K562 (cell line): ENCODE data around the gene TMEM266. TPM values are rescaled to one million over a fixed set of nuclear protein-coding genes. Genes with fewer than 3 reads are reported as not detected.

Source experiments
- ATAC-seq: fragments of 200-7000 bp; cut with Tn5 transposase; 3 replicates; pipeline ENCODE4 v1.9.1; 2020; ENCODE audit warnings: moderate library complexity
- BruUV-seq: library from RNA; stranded (reverse); fragments of 400-500 nt; replicated peaks from 2 replicates; lab custom pipeline; 2021; lab: Mats Ljungman, UMichigan
- CTCF ChIA-PET: fragments of 300-600 bp; formaldehyde crosslinking; extraction: SDS; loops from one replicate; lab custom pipeline; 2021; ENCODE audit warnings: low intra/inter-chr PET ratio; lab: Yijun Ruan, JAX
- POLR2A ChIA-PET: fragments of 300-600, 350-650 bp; sonication (Branson Sonifier 250); formaldehyde crosslinking; extraction: SDS; loops from one replicate; lab custom pipeline; 2021; ENCODE audit warnings: antibody characterized with exemption, inconsistent platforms; lab: Yijun Ruan, JAX
- DNase-seq, 4 experiments: peaks; one replicate each; pipeline versions ENCODE4 v3.0.0 to v3.0.0-alpha.2; 2011 to 2018; ENCODE audit warnings: low spot score in 3 of 4, mixed read lengths in 3 of 4; ENCODE audit errors: extremely low read depth in 1 of 4
- FAIRE-seq: peaks from 2 replicates; lab custom pipeline; 2011; peaks lifted over from hg19 to GRCh38; lab: Jason Lieb, UNC
- H2AFZ ChIP-seq: 2 replicates; pipeline ENCODE4 v1.6.0; 2011; ENCODE audit warnings: low read depth, low read length, control low read depth, inconsistent platforms
- H3K27ac ChIP-seq: fragments of 200-600 bp; 3 replicates; pipeline ENCODE4 v1.8.0; 2011; ENCODE audit warnings: low read depth, mild to moderate bottlenecking, control low read depth, inconsistent platforms, low read length, moderate library complexity, mixed read lengths; ENCODE audit errors: extremely low read depth
- H3K27me3 ChIP-seq, 2 experiments: fragments of 300-600 bp in 1 of 2; 2 replicates in 1 of 2; 3 replicates in 1 of 2; pipeline versions ENCODE4 v1.6.0 to v1.8.0; 2011; ENCODE audit warnings: inconsistent platforms in 2 of 2, low read length in 2 of 2, mild to moderate bottlenecking in 1 of 2, mixed read lengths in 1 of 2, moderate library complexity in 1 of 2; ENCODE audit not compliant: control insufficient read depth in 2 of 2, insufficient read depth in 2 of 2
- H3K36me3 ChIP-seq: fragments of 300-600 bp; 3 replicates; pipeline ENCODE4 v1.8.0; 2011; ENCODE audit warnings: mild to moderate bottlenecking, low read length, inconsistent platforms; ENCODE audit not compliant: control insufficient read depth, insufficient read depth
- H3K4me1 ChIP-seq, 2 experiments: fragments of 200-600 bp in 1 of 2; replicated peaks in 1 of 2; 2 replicates in 1 of 2; 3 replicates in 1 of 2; pipeline versions ENCODE4 v1.5.1 to v1.8.0; 2011; ENCODE audit warnings: inconsistent platforms in 2 of 2, low read length in 2 of 2, mild to moderate bottlenecking in 1 of 2, mixed read lengths in 1 of 2, moderate library complexity in 1 of 2; ENCODE audit not compliant: control insufficient read depth in 2 of 2, insufficient read depth in 2 of 2
- H3K4me2 ChIP-seq: 2 replicates; pipeline ENCODE4 v1.6.1; 2011; ENCODE audit warnings: low read length, control low read depth, inconsistent platforms, mixed read lengths; ENCODE audit not compliant: insufficient read depth
- H3K4me3 ChIP-seq: fragments of 200-600 bp; sonication (generic), shearing (Covaris generic); 2 replicates; pipeline ENCODE4 v1.5.1; 2016; ENCODE audit warnings: control low read depth, inconsistent platforms
- H3K79me2 ChIP-seq: fragments of 200-600 bp; 3 replicates; pipeline ENCODE4 v1.8.0; 2011; ENCODE audit warnings: low read length, inconsistent platforms; ENCODE audit not compliant: control insufficient read depth, insufficient read depth
- H3K9ac ChIP-seq, 2 experiments: 2 replicates each; pipeline versions ENCODE4 v1.6.0 to v1.6.1; 2011; ENCODE audit warnings: low read depth in 2 of 2, low read length in 2 of 2, control low read depth in 1 of 2, inconsistent platforms in 1 of 2, mild to moderate bottlenecking in 1 of 2, mixed read lengths in 1 of 2; ENCODE audit not compliant: insufficient read depth in 1 of 2
- H3K9me1 ChIP-seq: one replicate; pipeline ENCODE4 v1.6.0; 2011; ENCODE audit warnings: inconsistent platforms, mild to moderate bottlenecking, low read length, moderate library complexity; ENCODE audit not compliant: control insufficient read depth, insufficient read depth
- H3K9me3 ChIP-seq: replicated peaks from 2 replicates; pipeline ENCODE4 v1.5.1; 2011; ENCODE audit warnings: low read depth, low read length, inconsistent platforms; ENCODE audit not compliant: control insufficient read depth, insufficient read depth
- H4K20me1 ChIP-seq: replicated peaks from 2 replicates; pipeline ENCODE4 v1.6.1; 2011; ENCODE audit warnings: low read length, inconsistent platforms, mixed read lengths; ENCODE audit not compliant: control insufficient read depth, insufficient read depth
- CBFA2T2 ChIP-seq: fragments of 450-650 bp; conservative IDR thresholded peaks from 2 replicates; pipeline ENCODE4 v1.6.1; 2017; ENCODE audit warnings: mild to moderate bottlenecking
- CBFA2T3 ChIP-seq: fragments of 450-650 bp; IDR thresholded peaks from 2 replicates; pipeline ENCODE4 v1.6.1; 2017
- CC2D1A ChIP-seq: fragments of 450-650 bp; IDR thresholded peaks from 2 replicates; pipeline ENCODE4 v1.6.1; 2017; ENCODE audit warnings: mild to moderate bottlenecking
- DPF2 ChIP-seq: fragments of 450-650 bp; IDR thresholded peaks from 2 replicates; pipeline ENCODE4 v1.6.1; 2016
- ERF ChIP-seq: fragments of 450-650 bp; formaldehyde crosslinking; IDR thresholded peaks from 2 replicates; pipeline ENCODE4 v1.4.0; 2020; ENCODE audit warnings: mild to moderate bottlenecking, mixed read lengths
- ESRRB ChIP-seq: fragments of 250-450 bp; sonication (Bioruptor Pico); IDR thresholded peaks from 2 replicates; pipeline ENCODE4 v1.5.0; 2020; ENCODE audit warnings: mild to moderate bottlenecking, moderate library complexity, borderline replicate concordance
- NR3C1 ChIP-seq: sonication (generic); formaldehyde crosslinking; IDR thresholded peaks from 2 replicates; pipeline ENCODE4 v1.8.1; 2022; ENCODE audit warnings: missing genetic modification reagents
- SMAD1 ChIP-seq: fragments of 150-350 bp; IDR thresholded peaks from 2 replicates; pipeline ENCODE4 v1.6.1; 2014; ENCODE audit warnings: low read length, low read depth; ENCODE audit not compliant: partially characterized antibody
- TAF15 ChIP-seq: fragments of 200-400 bp; formaldehyde crosslinking; IDR thresholded peaks from 2 replicates; pipeline ENCODE4 v1.6.1; 2017; ENCODE audit warnings: mild to moderate bottlenecking, low read depth, low read length, moderate library complexity
- TRIM28 ChIP-seq: fragments of 450-650 bp; IDR thresholded peaks from 2 replicates; pipeline ENCODE4 v1.6.1; 2017
- ZNF184 ChIP-seq: sonication (generic); formaldehyde crosslinking; IDR thresholded peaks from 2 replicates; pipeline ENCODE4 v1.5.0; 2020; ENCODE audit warnings: missing genetic modification reagents
- ZNF23 ChIP-seq: fragments of 250-450 bp; sonication (Bioruptor Pico); IDR thresholded peaks from 2 replicates; pipeline ENCODE4 v1.4.0; 2020; ENCODE audit warnings: mild to moderate bottlenecking
- ZNF431 ChIP-seq: sonication (generic); formaldehyde crosslinking; IDR thresholded peaks from 2 replicates; pipeline ENCODE4 v1.8.0; 2022; ENCODE audit warnings: mild to moderate bottlenecking, missing genetic modification reagents
- WGBS: fragments of 100-300 bp; shearing (Covaris generic); methylation state at CpG from one replicate; pipeline ENCODE4 v1.1.6; 2016; ENCODE audit warnings: low coverage, mixed read lengths; ENCODE audit not compliant: insufficient coverage; ENCODE audit errors: missing lambda C conversion rate; 5-methylcytosine and 5-hydroxymethylcytosine counted together
- in situ Hi-C: fragments of 300-500 bp; cut with MboI; formaldehyde crosslinking; loops from 4 replicates; pipeline ENCODE4 v1.15.0; 2018; ENCODE audit warnings: inconsistent platforms, mixed read lengths
- intact Hi-C: fragments of 100-400 bp; cut with micrococcal nuclease; formaldehyde crosslinking; loops from 2 replicates; pipeline ENCODE4 v1.14.2; 2022
- polyA plus RNA-seq, 8 experiments: library from polyadenylated mRNA; depleted of rRNA in 4 of 8; stranded (reverse) in 5 of 8; unstranded in 3 of 8; fragments of >200 nt; fragmentation: Nextera tagmentation in 2 of 8; fragmentation: Illumina TruSeq in 1 of 8; extraction: Ambion mirVana in 2 of 8; extraction: Trizol in 1 of 8; gene quantifications; 2 replicates each; pipeline versions ENCODE4 v1.2.1 to v1.2.3, GENCODE V29; 2011 to 2014; ENCODE audit warnings: inconsistent platforms in 1 of 8, missing spikeins in 1 of 8
- total RNA-seq, 7 experiments: library from RNA; depleted of rRNA in 6 of 7; stranded (reverse); fragments of >200 nt in 6 of 7; fragmentation: Illumina TruSeq in 2 of 7; extraction: Trizol in 2 of 7; gene quantifications; 2 replicates each; pipeline versions ENCODE4 v1.2.1 to v1.2.3, GENCODE V29; 2011 to 2021; ENCODE audit warnings: low replicate concordance in 1 of 7
- TF ChIP-seq, protein P1 (sequence below): fragments of 450-650 bp; formaldehyde crosslinking; IDR thresholded peaks from 2 replicates; pipeline ENCODE4 v1.4.0; 2020; ENCODE audit warnings: mild to moderate bottlenecking, moderate library complexity
- TF ChIP-seq, protein P2 (sequence below): fragments of 250-450 bp; sonication (Bioruptor Pico); IDR thresholded peaks from 2 replicates; pipeline ENCODE4 v1.4.0; 2020
- TF ChIP-seq, protein P3 (sequence below): sonication (generic); formaldehyde crosslinking; IDR thresholded peaks from 2 replicates; pipeline ENCODE4 v1.8.0; 2022; ENCODE audit warnings: mild to moderate bottlenecking, missing genetic modification reagents

TMEM266 gene
- total and polyA plus RNA-seq, 9 of the 15 experiments (the other 6 are each of a cell fraction or from before 2014, with no cell fraction given) = not detected

DNA sequence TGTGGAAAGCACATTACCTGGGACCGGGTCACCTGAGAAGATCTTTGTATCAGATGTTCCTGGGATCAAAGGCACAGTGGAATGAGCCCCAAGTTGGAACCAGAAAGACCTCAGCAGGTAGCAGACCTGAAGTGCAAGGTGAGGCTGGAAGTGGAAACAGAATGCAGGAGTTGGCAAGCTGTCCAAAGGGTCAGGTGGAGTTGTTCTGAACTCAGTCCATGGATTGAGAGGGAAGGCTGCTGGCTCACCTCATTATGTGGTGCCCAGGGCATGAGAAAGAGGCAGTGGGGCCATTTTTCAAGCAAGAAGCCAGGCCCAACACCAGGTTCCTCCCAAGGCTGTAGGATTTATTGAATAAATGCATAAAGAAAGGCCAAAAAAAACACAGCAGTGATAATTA is 49.3 kb downstream of the TMEM266 start:
- in situ Hi-C loops = no loop called here
- no peak for ATAC-seq
- BruUV-seq = no TSS peak
- 0% methylated on average over 1 of the region's 1 CpG for WGBS
- TF ChIP-seq ESRRB = no peak
- TF ChIP-seq DPF2 = no peak
- TF ChIP-seq, protein P1, sequence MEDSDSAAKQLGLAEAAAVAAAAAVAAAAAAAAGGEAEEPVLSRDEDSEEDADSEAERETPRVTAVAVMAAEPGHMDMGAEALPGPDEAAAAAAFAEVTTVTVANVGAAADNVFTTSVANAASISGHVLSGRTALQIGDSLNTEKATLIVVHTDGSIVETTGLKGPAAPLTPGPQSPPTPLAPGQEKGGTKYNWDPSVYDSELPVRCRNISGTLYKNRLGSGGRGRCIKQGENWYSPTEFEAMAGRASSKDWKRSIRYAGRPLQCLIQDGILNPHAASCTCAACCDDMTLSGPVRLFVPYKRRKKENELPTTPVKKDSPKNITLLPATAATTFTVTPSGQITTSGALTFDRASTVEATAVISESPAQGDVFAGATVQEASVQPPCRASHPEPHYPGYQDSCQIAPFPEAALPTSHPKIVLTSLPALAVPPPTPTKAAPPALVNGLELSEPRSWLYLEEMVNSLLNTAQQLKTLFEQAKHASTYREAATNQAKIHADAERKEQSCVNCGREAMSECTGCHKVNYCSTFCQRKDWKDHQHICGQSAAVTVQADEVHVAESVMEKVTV = no peak
- TF ChIP-seq, protein P2, sequence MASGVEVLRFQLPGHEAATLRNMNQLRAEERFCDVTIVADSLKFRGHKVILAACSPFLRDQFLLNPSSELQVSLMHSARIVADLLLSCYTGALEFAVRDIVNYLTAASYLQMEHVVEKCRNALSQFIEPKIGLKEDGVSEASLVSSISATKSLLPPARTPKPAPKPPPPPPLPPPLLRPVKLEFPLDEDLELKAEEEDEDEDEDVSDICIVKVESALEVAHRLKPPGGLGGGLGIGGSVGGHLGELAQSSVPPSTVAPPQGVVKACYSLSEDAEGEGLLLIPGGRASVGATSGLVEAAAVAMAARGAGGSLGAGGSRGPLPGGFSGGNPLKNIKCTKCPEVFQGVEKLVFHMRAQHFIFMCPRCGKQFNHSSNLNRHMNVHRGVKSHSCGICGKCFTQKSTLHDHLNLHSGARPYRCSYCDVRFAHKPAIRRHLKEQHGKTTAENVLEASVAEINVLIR (CRISPR knock-in tag) = no peak
- no peak for TF ChIP-seq SMAD1
- TF ChIP-seq CBFA2T2 = no peak
- TF ChIP-seq, protein P3, sequence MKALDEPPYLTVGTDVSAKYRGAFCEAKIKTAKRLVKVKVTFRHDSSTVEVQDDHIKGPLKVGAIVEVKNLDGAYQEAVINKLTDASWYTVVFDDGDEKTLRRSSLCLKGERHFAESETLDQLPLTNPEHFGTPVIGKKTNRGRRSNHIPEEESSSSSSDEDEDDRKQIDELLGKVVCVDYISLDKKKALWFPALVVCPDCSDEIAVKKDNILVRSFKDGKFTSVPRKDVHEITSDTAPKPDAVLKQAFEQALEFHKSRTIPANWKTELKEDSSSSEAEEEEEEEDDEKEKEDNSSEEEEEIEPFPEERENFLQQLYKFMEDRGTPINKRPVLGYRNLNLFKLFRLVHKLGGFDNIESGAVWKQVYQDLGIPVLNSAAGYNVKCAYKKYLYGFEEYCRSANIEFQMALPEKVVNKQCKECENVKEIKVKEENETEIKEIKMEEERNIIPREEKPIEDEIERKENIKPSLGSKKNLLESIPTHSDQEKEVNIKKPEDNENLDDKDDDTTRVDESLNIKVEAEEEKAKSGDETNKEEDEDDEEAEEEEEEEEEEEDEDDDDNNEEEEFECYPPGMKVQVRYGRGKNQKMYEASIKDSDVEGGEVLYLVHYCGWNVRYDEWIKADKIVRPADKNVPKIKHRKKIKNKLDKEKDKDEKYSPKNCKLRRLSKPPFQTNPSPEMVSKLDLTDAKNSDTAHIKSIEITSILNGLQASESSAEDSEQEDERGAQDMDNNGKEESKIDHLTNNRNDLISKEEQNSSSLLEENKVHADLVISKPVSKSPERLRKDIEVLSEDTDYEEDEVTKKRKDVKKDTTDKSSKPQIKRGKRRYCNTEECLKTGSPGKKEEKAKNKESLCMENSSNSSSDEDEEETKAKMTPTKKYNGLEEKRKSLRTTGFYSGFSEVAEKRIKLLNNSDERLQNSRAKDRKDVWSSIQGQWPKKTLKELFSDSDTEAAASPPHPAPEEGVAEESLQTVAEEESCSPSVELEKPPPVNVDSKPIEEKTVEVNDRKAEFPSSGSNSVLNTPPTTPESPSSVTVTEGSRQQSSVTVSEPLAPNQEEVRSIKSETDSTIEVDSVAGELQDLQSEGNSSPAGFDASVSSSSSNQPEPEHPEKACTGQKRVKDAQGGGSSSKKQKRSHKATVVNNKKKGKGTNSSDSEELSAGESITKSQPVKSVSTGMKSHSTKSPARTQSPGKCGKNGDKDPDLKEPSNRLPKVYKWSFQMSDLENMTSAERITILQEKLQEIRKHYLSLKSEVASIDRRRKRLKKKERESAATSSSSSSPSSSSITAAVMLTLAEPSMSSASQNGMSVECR = no peak
- TF ChIP-seq CC2D1A = no peak
- TF ChIP-seq ERF (CRISPR knock-in tag) = no peak
- no peak for TF ChIP-seq ZNF431 (CRISPR knock-in tag)
- TF ChIP-seq ZNF23 (CRISPR knock-in tag) = no peak
- TF ChIP-seq ZNF184 (CRISPR knock-in tag) = no peak
- no peak for TF ChIP-seq TAF15
- no peak for TF ChIP-seq CBFA2T3
- no peak for TF ChIP-seq NR3C1 (CRISPR knock-in tag)
- no peak for TF ChIP-seq TRIM28
- TF ChIP-seq, all 486 proteins: peak for 0
- Histone ChIP-seq H3K4me2 (no peak overlapping the region), H2AFZ (no peak overlapping the region), H3K9ac (no peak overlapping the region), H3K4me1 (no peaks in the 10 kb centered on the region), H3K36me3 (no peaks in the 10 kb centered on the region), H4K20me1 (no peaks in the 10 kb centered on the region), H3K4me3 (no peak overlapping the region), H3K9me3 (no peaks in the 10 kb centered on the region), H3K79me2 (no peaks in the 10 kb centered on the region), H3K27me3 (peaks cover 25 to 48% of the 10 kb centered on the region in 2 experiments; a peak in 4 of 5 replicates), H3K27ac (no peak overlapping the region), H3K9me1 (no peaks in the 10 kb centered on the region)
- peak; percentile 55 for FAIRE-seq
- intact Hi-C loops = no loop called here
- POLR2A ChIA-PET = no interaction called here
- DNase-seq = no peak
- CTCF ChIA-PET = no interaction called here
